ENCODE results near the gene RBAK.
"Not testable (repeated sequence)": the region's sequence is repeated elsewhere in the genome, so short reads cannot be mapped to it uniquely, and the experiment has no call there.

RBAK gene

DNA sequence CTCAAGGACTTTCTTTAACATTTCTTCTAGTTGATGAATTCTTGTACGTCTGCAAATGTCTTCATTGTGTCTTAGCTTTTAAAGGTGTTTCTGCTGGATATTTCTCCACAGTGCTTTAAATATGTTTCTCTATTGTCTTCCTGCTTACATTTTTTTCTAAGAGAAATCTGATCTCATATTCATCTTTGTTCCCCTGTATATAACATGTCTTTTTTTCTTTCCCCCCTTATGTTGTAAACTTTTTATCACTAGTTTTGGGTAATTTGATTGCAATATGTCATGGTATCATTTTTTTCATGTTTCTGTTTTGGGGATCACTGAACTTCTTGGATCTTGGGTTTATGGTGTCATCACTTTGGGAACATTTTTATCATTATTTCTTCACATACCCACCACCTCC, 7.5 kb downstream of the RBAK start:
- no peak for DNase-seq

DNA sequence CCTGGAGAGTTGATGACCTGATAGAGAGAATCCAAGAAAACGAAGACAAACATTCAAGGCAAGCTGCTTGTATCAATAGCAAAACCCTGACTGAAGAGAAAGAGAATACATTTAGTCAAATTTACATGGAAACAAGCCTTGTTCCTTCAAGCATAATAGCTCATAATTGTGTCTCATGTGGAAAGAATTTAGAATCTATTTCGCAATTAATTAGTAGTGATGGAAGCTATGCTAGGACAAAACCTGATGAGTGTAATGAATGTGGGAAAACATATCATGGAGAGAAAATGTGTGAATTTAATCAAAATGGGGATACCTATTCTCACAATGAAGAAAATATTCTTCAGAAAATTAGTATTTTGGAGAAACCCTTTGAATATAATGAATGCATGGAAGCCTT, 18.0 kb downstream of the RBAK start:
- DNase-seq: no peak

DNA sequence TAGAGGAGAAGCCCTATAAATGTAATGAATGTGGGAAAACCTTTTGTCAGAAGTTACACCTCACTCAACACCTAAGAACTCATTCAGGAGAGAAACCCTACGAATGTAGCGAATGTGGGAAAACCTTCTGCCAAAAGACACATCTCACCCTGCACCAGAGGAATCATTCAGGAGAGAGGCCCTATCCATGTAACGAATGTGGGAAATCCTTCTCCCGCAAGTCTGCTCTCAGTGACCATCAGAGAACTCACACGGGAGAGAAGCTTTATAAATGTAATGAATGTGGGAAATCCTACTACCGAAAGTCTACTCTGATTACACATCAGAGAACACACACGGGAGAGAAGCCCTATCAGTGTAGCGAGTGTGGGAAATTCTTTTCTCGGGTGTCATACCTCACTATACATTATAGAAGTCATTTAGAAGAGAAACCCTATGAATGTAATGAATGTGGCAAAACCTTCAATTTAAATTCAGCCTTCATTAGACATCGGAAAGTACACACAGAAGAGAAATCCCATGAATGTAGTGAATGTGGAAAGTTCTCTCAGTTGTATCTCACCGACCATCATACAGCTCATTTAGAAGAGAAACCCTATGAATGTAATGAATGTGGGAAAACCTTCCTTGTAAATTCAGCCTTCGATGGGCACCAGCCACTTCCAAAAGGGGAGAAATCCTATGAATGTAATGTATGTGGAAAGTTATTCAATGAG, 18.9 kb downstream of the RBAK start:
- no peak for DNase-seq

DNA sequence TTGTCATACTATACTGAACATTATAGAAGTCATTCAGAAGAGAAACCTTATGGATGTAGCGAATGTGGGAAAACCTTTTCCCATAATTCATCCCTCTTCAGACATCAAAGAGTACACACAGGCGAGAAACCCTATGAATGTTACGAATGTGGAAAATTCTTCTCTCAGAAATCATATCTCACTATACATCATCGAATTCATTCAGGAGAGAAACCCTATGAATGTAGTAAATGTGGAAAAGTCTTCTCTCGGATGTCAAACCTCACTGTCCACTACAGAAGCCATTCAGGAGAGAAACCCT, 19.4 kb downstream of the RBAK start:
- no peak for DNase-seq

DNA sequence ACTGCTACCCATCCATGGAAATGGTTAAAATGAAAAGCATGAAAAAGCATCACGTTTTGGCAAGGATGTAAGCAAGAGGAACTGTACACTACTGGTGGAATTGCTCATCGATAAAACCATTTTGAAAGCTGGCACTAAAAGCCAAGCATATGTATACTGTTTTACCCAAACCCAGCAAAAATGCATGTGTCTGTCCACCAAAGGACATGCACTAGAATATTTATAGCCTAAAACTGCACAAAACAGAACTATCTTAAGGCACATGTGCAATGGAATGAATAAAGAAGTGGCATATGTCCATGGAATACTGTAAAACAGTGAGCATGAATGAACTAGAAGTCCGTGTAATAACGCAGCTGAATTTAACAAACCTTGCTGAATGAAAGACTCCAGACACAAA, 22.9 kb downstream of the RBAK start:
- no peak for DNase-seq

DNA sequence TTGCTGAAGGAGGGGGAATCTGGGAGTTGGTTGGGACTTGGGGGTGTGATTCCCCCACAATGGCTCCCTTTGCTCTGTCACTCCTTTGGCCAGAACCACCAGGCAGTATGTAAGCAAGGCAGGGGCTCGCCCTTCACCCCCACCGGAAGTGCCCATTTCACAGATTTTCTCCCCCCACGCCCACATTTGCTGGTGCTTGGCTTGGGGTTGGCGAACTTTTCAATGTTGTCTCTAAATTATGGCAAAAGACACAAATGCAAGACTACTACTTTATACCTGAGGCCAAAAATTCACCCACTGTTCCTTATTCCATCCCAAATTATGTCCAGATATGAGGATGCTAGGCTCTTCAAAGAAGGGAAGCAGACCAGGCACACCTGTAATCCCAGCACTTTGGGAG, 24.5 kb downstream of the RBAK start:
- DNase-seq: no peak

DNA sequence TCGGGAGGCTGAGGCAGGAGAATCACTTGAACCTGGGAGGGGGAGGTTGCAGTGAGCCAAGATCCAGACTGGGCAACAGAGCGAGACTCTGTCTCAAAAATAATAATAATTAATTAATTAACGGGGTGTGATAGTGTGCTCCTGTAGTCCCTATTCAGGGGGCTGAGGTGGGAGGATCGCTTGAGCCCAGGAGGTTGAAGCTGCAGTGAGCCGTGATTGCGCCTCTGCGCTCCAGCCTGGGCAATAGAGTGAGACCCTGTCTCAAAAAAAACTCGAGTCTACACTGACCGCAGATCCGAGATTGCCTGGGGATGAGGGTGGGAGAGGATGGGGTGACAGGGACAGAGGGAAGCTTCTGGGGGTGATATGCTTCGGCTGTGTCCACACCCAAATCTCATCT, 29.5 kb downstream of the RBAK start:
- DNase-seq: not testable (repeated sequence)

DNA sequence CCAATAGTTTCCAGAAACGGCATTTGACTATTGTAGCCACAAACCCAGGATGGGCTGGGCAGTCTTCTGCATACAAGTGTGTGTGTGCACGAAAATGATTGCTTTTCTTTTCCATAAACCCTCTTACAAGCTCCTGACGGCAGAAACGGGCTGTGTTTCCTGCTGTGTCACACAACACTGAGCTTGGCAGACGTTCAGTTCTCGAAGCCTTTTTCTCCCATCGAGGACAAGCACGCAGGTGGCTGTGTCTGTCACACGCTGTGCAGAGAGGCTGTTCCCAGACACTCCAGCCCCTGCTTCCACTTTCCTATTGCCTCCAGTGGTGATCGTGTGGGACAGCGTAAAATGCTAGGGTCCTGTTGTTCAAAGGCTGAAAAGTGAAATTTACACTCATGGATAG, 32.1 kb downstream of the RBAK start:
- no peak for DNase-seq

DNA sequence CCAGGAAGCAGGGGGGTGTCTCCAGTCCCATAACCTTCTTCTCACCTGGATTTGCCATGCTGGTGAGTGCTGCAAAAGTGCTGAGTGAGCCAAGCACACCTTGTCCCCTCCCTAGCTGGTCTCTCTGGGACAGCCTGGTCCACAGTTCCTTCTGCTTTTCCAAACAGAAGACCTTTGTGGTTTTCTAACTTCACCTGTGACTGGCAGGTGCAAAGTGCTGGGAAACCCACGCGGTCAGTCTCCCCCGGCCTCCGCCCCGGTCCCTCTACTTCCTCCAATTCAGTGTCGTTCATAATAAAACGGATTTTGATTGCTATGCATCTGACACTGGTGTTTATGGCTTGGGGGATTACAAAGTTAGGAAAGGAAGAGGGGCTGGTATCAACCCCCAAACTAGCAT, 37.1 kb downstream of the RBAK start:
- no peak for DNase-seq

DNA sequence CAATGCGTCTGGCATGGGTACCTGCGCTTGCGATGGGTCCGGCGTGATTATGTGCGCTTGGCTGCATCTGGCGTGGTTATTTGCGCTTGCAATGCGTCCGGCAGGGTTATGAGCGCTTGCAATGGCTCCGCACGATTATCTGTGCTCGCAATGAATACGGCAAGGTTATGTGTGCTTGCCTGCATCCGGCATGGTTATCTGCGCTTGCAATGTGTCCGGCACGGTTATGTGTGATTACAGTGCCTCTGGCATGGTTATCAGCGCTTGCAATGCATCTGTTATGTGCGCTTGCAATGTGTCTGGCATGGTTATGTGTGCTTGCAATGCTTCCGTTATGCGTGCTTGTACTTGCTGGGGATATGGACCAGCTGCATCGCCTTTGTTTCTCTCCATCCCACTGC, 37.7 kb downstream of the RBAK start:
- no peak for DNase-seq

DNA sequence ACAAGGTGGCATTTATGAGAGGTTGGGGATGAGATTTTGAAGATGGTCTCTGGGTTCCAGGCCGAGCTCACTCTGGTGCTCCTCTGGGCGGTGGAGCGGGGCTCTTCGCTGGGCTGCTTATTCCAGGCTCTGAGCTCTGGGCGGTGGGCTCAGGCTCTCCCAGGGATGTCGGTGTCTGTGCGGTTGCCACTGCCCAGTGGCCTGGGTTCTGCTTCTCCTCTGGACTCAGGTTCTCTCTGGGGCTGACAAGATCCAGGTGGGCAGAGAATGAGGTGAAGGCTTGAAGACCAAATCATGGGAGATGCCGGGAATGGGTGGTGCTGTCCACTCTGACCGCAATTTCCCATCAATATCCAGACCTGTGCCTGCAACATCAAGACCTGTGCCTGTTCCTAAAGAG, 40.6 kb downstream of the RBAK start:
- no peak for DNase-seq

DNA sequence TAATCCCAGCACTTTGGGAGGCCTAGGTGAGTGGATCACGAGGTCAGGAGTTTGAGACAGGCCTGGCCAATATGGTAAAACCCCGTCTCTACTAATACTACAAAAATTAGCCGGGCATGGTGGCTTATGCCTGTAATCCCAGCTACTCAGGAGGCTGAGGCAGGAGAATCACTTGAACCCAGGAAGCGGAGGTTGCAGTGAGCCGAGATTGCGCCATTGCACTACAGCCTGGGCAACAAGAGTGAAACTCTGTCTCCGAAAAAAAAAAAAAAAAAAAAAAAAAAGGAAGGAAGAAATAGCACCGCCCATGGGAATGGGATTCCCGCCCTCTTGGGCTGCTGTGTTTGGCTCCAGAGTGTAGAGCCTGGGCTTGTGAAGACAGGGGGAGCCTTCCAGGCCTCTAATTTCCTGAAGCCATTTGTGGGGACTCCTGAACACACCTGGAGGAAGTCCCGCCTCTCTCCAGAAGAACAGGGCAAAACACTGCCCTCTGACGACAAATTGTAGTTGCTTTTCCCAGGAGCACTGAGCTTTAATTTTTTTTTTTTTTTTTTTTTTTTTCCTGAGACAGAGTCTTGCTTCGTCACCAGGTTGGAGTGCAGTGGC, 42.7 kb downstream of the RBAK start:
- not testable (repeated sequence) for DNase-seq

DNA sequence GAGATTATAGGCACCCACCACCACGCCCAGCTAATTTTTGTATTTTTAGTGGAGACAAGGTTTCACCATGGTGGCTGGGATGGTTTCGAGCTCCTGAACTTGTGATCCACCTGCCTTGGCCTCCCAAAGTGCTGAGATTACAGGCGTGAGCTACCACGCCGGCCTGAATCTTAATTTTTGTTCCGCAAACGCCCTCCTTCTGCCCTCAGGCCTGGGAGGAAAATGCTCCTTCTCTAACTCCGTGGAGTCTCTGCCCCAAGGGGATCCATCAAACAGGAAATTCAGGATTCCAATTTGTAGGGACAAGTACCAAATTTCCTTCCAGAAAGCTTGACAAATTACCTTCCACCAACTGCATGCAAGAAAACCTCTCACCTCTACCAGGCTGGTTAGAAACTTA, 43.2 kb downstream of the RBAK start:
- no peak for DNase-seq

DNA sequence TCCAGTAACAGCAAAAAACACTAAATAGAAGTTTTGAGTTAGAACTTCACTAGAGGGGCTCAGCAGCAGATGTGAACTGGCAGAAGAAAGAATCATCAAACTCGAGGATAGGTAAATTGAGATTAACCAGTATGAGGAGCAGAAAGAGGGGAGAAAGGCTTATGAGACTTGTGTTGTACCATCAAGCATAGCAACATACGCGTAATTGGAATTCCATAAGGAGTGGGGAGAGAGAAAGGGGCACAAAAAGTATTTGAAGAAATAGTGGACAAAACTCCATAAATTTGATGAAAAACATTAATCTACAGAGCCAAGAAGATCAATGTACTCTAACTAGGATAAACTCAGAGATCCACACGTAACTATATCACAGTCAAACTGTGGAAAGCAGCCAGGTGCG, 48.3 kb downstream of the RBAK start:
- no peak for DNase-seq

DNA sequence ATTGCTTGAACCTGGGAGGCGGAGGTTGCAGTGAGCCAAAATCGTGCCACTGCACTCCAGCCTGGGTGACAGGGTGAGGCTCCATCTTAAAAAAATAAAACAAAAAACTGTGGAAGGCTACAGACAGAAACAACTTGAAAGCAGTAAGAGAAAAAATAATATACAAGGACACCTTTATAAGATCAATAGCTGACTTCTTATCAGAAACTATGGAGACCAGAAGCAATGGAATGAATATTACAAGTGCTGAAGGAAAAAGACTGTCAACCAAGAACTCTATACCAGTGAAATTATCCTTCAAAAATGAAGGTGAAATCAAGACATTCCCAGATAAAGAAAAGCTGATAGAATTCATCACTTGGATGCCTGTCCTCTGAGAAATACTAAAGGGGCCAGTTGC, 49.0 kb downstream of the RBAK start:
- no peak for DNase-seq

DNA sequence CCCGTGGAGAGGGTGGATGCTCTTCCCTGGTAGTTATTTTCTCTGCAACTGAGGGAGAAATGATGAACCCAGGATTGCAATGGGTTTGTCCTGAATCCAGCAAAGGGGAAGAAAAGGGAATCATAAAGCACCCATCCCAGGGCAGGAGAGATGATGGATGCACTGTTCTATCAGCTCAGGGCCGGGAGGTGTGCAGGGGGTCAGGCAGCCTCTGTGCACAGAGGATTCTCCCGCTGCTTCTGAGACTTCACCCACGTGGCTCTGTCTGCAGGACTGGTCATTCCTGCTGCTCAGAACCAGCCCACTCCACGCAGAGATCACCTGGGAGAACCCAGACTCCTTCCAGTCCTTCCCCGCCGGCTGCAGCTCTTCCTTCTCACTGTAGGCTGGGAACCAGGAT, 70.7 kb downstream of the RBAK start:
- DNase-seq: no peak

DNA sequence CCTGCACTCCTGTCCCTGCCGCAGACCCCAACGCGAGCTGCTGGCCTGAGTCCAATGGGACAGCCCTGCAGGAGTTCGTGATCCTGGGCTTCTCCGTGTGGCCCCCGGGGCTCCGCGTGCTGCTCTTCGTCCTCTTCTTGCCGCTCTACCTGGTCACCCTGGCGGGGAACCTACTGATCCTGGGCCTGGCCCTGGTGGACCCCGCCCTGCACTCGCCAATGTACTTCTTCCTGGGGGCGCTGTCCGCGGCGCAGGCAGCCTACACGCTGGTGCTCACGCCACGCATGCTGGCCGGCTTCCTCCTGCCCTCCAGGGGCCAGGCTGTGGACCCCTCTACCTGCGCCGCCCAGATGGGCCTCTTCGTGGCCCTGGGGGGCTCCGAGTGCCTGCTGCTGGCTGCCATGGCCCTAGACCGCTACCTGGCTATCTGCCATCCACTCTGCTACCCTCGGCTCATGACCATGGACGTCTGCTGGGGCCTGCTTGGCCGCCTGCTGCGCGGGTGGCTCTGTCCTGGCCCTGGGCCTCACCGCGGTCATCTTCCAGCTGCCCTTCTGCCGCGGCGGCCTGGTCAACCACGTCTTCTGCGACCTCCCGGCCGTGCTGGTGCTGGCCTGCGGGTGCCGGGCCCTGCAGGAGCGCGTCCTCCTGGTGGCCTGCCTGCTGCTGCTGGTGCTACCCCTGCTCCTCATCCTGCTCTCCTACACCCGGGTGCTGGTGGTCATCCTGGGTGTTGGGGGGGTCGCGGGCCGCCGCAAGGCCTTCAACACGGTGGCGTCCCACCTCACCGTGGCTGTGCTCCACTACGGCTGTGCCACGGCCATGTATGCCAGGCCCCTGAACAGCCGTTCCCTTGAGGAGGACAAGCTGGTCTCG, 71.7 kb downstream of the RBAK start:
- DNase-seq: no peak

Measured in KG1 (cell line).